ENCODE data around the gene CFAP53. TPM values are rescaled to one million over a fixed set of nuclear protein-coding genes. Genes with fewer than 3 reads are reported as not detected.

CFAP53 gene
- total RNA-seq, 1 donor from 2014 or later, result not detected

- no peaks in the 10 kb centered on the region for H3K9me3 ChIP-seq
- DNase-seq (ENCODE audit: low spot score in 2 of 2), result no peak
- intact Hi-C loops (cut with DNase I), result no loop called here
- TF ChIP-seq CTCF (IDR thresholded peaks at IDR 0.05), result no peak
- H3K27ac ChIP-seq, result no peak overlapping the region
- H3K4me1 ChIP-seq, result no peaks in the 10 kb centered on the region
- no peaks in the 10 kb centered on the region for H3K27me3 ChIP-seq
- no peak overlapping the region for H3K4me3 ChIP-seq
- peaks cover 64 to 72% of the 10 kb centered on the region in 2 donors for H3K36me3 ChIP-seq
These were observed 7.1 kb upstream of the CFAP53 start for GRCh38 chr18:50273203-50274043.

GRCh38 chr18:50272568-50272967 lies 6.3 kb upstream of the CFAP53 start:
- no peak for DNase-seq (ENCODE audit: low spot score in 2 of 2)
- Histone ChIP-seq H3K36me3 (peaks cover 64 to 66% of the 10 kb centered on the region in 2 donors), H3K27ac (no peak overlapping the region), H3K4me3 (no peak overlapping the region), H3K9me3 (no peaks in the 10 kb centered on the region), H3K27me3 (no peaks in the 10 kb centered on the region), H3K4me1 (no peaks in the 10 kb centered on the region)
- intact Hi-C loops (cut with DNase I), result no loop called here
- no peak for TF ChIP-seq CTCF (IDR thresholded peaks at IDR 0.05)

- DNase-seq (ENCODE audit: low spot score in 2 of 2), result peak; percentile 42 to 91
- no peaks in the 10 kb centered on the region for H3K4me1 ChIP-seq
- intact Hi-C loops (cut with DNase I), result loop anchor here (5.0 kb wide), 2 partner anchors 39 to 456 kb away; partner anchors contain the start of gene ACAA2
- H3K36me3 ChIP-seq, result peaks cover 24% of the 10 kb centered on the region in 2 donors
- H3K4me3 ChIP-seq, result peak overlapping the region; percentile 50 to 68
- no peaks in the 10 kb centered on the region for H3K9me3 ChIP-seq
- H3K27ac ChIP-seq, result peak overlapping the region; percentile 78 to 81
- TF ChIP-seq CTCF (IDR thresholded peaks at IDR 0.05), result peak; percentile 64 to 70 (median 69)
- H3K27me3 ChIP-seq, result no peaks in the 10 kb centered on the region
These were observed 1.9 kb upstream of the CFAP53 start for GRCh38 chr18:50268022-50268747.

- Histone ChIP-seq H3K27ac (no peak overlapping the region), H3K9me3 (no peaks in the 10 kb centered on the region), H3K4me3 (no peak overlapping the region), H3K4me1 (no peaks in the 10 kb centered on the region), H3K27me3 (no peaks in the 10 kb centered on the region), H3K36me3 (no peaks in the 10 kb centered on the region)
- intact Hi-C loops (cut with DNase I), result no loop called here
- no peak for TF ChIP-seq CTCF (IDR thresholded peaks at IDR 0.05)
- DNase-seq (ENCODE audit: low spot score in 2 of 2), result no peak
These were observed 3.3 kb downstream of the CFAP53 start for GRCh38 chr18:50262977-50263376.

GRCh38 chr18:50250935-50251334 lies 15.4 kb downstream of the CFAP53 start:
- no peaks in the 10 kb centered on the region for H3K36me3 ChIP-seq
- no peak overlapping the region for H3K27ac ChIP-seq
- H3K4me1 ChIP-seq, result no peaks in the 10 kb centered on the region
- no peak for DNase-seq (ENCODE audit: low spot score in 2 of 2)
- no peaks in the 10 kb centered on the region for H3K9me3 ChIP-seq
- no peak for TF ChIP-seq CTCF (IDR thresholded peaks at IDR 0.05)
- no peak overlapping the region for H3K4me3 ChIP-seq
- H3K27me3 ChIP-seq, result no peaks in the 10 kb centered on the region
- intact Hi-C loops (cut with DNase I), result no loop called here

Measured in ascending aorta (tissue), 2 donors.